Measurements from ENCODE around the gene GP2.

Gene GP2

GRCh38 chr16:20302389-20302788 lies 24.9 kb downstream of the GP2 start:
- DNase-seq: no peak

GRCh38 chr16:20301840-20302239 lies 25.5 kb downstream of the GP2 start:
- DNase-seq: no peak

- no peak for DNase-seq
These were observed 26.8 kb downstream of the GP2 start for GRCh38 chr16:20300312-20301097.

- no peak for DNase-seq
These were observed 28.9 kb downstream of the GP2 start for GRCh38 chr16:20298452-20298851.

- no peak for DNase-seq
These were observed 35.8 kb downstream of the GP2 start for GRCh38 chr16:20291208-20292206.

GRCh38 chr16:20289571-20289970 lies 37.7 kb downstream of the GP2 start:
- no peak for DNase-seq

GRCh38 chr16:20285993-20286499 lies 41.3 kb downstream of the GP2 start:
- no peak for DNase-seq

GRCh38 chr16:20280259-20280658 lies 47.1 kb downstream of the GP2 start:
- no peak for DNase-seq

- DNase-seq: no peak
These were observed 55.4 kb downstream of the GP2 start for GRCh38 chr16:20271893-20272292.

GRCh38 chr16:20268409-20268808 lies 58.9 kb downstream of the GP2 start:
- no peak for DNase-seq

GRCh38 chr16:20265019-20265418 lies 62.3 kb downstream of the GP2 start:
- DNase-seq: no peak

GRCh38 chr16:20263138-20263855 lies 64.0 kb downstream of the GP2 start:
- no peak for DNase-seq

GRCh38 chr16:20262248-20262647 lies 65.1 kb downstream of the GP2 start:
- no peak for DNase-seq

GRCh38 chr16:20260215-20261009 lies 66.9 kb downstream of the GP2 start:
- DNase-seq: no peak
